Chondrocyte (in vitro differentiated cells): Measurements from ENCODE around the gene NOB1. TPM values are rescaled to one million over a fixed set of nuclear protein-coding genes. Genes with fewer than 3 reads are reported as not detected.

Experiments used
- DNase-seq: peaks from one replicate; pipeline ENCODE4 v3.0.0; 2021; ENCODE audit warnings: mixed read lengths, low spot score
- H3K27ac Mint-ChIP-seq: one replicate; pipeline ENCODE4 v1.8.0; 2021; ENCODE audit warnings: mild to moderate bottlenecking, moderate library complexity, mixed read lengths; ENCODE audit not compliant: unreplicated experiment
- H3K27me3 Mint-ChIP-seq: 2 replicates; pipeline ENCODE4 v1.8.0; 2021; ENCODE audit warnings: low read depth, mixed read lengths
- H3K36me3 Mint-ChIP-seq: 2 replicates; pipeline ENCODE4 v1.8.0; 2021; ENCODE audit warnings: low read depth, mixed read lengths
- H3K4me1 Mint-ChIP-seq: 2 replicates; pipeline ENCODE4 v1.8.0; 2021; ENCODE audit warnings: low read depth, mild to moderate bottlenecking, mixed read lengths
- H3K4me3 Mint-ChIP-seq: one replicate; pipeline ENCODE4 v1.8.0; 2021; ENCODE audit warnings: mild to moderate bottlenecking, moderate library complexity, mixed read lengths; ENCODE audit not compliant: unreplicated experiment
- H3K9me3 Mint-ChIP-seq: 2 replicates; pipeline ENCODE4 v1.8.0; 2021; ENCODE audit warnings: low read depth, mixed read lengths
- CTCF ChIP-seq: fragments of 200-600 bp; sonication (generic); IDR thresholded peaks from 2 replicates; pipeline ENCODE4 v1.5.0; 2021; ENCODE audit warnings: antibody characterized with exemption, mild to moderate bottlenecking, moderate library complexity
- total RNA-seq: library from RNA; stranded (reverse); gene quantifications from 3 replicates; pipeline ENCODE4 v1.2.1, GENCODE V29; 2021

The NOB1 gene
- total RNA-seq, 1 donor from 2014 or later = 25.7 TPM

- H3K36me3 Mint-ChIP-seq = peaks cover 15% of the 10 kb centered on the region
These were observed 48.3 kb downstream of the NOB1 start for GRCh38 chr16:69706256-69706974.

DNA sequence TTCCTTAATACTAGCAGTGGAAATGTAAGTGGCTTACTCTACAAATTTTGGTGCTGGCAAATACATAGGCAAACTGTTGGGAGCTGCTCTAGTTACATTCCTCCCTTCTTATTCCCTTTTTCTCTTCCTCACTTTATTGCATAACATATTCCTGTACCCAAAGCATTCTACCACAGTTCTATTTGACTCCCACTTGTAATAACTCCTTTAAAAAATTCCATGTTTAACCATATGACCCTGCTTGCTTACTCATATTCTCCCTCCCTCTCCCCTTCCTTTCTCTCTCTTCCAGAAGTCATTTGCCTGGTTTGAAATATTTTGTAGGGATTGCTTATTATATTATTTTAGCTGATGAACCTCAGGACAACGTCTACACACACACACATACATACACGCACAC is 51.1 kb downstream of the NOB1 start:
- H3K4me1 Mint-ChIP-seq = peaks cover 8% of the 10 kb centered on the region
- TF ChIP-seq CTCF = no peak
- DNase-seq = no peak
- H3K4me3 Mint-ChIP-seq = no peak overlapping the region
- no peaks in the 10 kb centered on the region for H3K27me3 Mint-ChIP-seq
- H3K36me3 Mint-ChIP-seq = peaks cover 12% of the 10 kb centered on the region
- peak overlapping the region; percentile 72 for H3K27ac Mint-ChIP-seq
- no peaks in the 10 kb centered on the region for H3K9me3 Mint-ChIP-seq

More at GRCh38 chr16:69706256-69706974, 48.3 kb downstream of the NOB1 start:
- Mint-ChIP-seq H3K4me1 (peaks cover 13% of the 10 kb centered on the region), H3K4me3 (no peak overlapping the region), H3K27me3 (no peaks in the 10 kb centered on the region), H3K9me3 (no peaks in the 10 kb centered on the region), H3K27ac (peak overlapping the region; percentile 64)
- no peak for TF ChIP-seq CTCF
- no peak for DNase-seq

GRCh38 chr16:69701866-69702265 is 52.9 kb downstream of the NOB1 start:
- no peak overlapping the region for H3K4me3 Mint-ChIP-seq
- peaks cover 12% of the 10 kb centered on the region for H3K4me1 Mint-ChIP-seq
- no peaks in the 10 kb centered on the region for H3K27me3 Mint-ChIP-seq
- no peak for TF ChIP-seq CTCF
- H3K27ac Mint-ChIP-seq = no peak overlapping the region
- no peak for DNase-seq
- peaks cover 7% of the 10 kb centered on the region for H3K36me3 Mint-ChIP-seq
- no peaks in the 10 kb centered on the region for H3K9me3 Mint-ChIP-seq

DNA sequence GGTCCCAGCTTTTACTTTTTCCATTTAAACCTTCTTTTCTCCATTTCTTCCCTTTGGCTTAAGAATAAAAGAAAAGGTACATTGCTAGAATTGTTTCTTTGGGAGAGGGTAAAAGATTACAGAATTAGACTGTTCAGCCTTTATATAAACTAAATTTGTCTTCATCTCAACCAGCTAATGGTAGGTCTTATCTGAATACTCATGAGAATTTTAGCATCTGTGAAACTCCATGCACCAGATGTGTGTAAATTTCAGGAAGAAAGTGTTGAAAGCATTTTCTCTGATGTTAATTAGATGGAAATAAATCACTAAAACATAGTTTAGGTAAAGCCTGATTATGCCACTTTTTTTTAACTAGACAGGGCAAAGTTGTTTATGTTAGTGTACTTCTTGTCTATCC is 53.3 kb downstream of the NOB1 start:
- Mint-ChIP-seq H3K4me3 (no peak overlapping the region), H3K27ac (no peak overlapping the region), H3K36me3 (peaks cover 6% of the 10 kb centered on the region), H3K4me1 (peaks cover 12% of the 10 kb centered on the region), H3K9me3 (no peaks in the 10 kb centered on the region), H3K27me3 (no peaks in the 10 kb centered on the region)
- no peak for TF ChIP-seq CTCF
- DNase-seq = no peak

DNA sequence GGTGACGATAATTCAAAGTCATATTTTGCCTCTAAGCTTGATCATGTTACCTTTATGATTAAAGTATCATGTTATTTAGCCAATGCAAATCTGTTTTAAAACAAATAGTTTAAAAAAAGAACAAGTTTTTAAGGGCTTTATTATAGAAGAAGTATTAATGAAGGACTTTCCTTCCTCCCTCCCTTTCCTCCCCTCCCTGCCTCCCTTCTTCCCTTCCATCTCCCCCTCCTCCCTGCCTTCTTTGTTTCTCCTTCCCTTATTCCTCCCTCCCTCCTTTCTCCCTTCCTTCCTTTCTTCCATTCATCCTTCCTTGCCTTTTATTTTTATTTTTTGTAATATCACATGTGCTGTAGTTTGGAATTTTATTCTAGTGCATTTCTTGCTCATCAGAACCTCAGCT is 54.8 kb downstream of the NOB1 start:
- H3K36me3 Mint-ChIP-seq = peaks cover 13% of the 10 kb centered on the region

More for the DNA sequence above, 54.8 kb downstream of the NOB1 start:
- TF ChIP-seq CTCF = no peak
- H3K9me3 Mint-ChIP-seq = no peaks in the 10 kb centered on the region
- H3K4me1 Mint-ChIP-seq = peaks cover 12% of the 10 kb centered on the region
- H3K4me3 Mint-ChIP-seq = no peak overlapping the region
- no peak overlapping the region for H3K27ac Mint-ChIP-seq
- DNase-seq = no peak
- no peaks in the 10 kb centered on the region for H3K27me3 Mint-ChIP-seq
